Measurements from ENCODE around the gene CHST11. TPM values are rescaled to one million over a fixed set of nuclear protein-coding genes. Genes with fewer than 3 reads are reported as not detected.

The CHST11 gene
- total and polyA plus RNA-seq, 7 donors, result 0.60 to 22.8 (median 10.0) TPM

- 37 to 43% methylated on average over 2 of the region's 2 CpGs for WGBS, 2 donors
- no peak for TF ChIP-seq POLR2AphosphoS5 (IDR thresholded peaks at IDR 0.05)
- intact Hi-C loops (cut with DNase I), result no loop called here
- Histone ChIP-seq H3K36me3 (no peaks in the 10 kb centered on the region), H3K9me3 (no peaks in the 10 kb centered on the region), H3K4me3 (no peak overlapping the region), H3K27ac (no peak overlapping the region), H3K27me3 (no peaks in the 10 kb centered on the region), H3K4me1 (peaks cover 0 to 36% (median 10%) of the 10 kb centered on the region in 4 donors)
- DNase-seq, result no peak
Observed at GRCh38 chr12:104510145-104510872, 53.6 kb downstream of the CHST11 start.

GRCh38 chr12:104510873-104511440 is 54.2 kb downstream of the CHST11 start:
- Histone ChIP-seq H3K27me3 (no peaks in the 10 kb centered on the region), H3K36me3 (no peaks in the 10 kb centered on the region), H3K4me3 (no peak overlapping the region), H3K27ac (no peak overlapping the region), H3K9me3 (no peaks in the 10 kb centered on the region), H3K4me1 (peaks cover 0 to 32% (median 10%) of the 10 kb centered on the region in 4 donors)
- 52 to 67% methylated on average over 2 of the region's 2 CpGs for WGBS, 2 donors
- intact Hi-C loops (cut with DNase I), result no loop called here
- TF ChIP-seq POLR2AphosphoS5 (IDR thresholded peaks at IDR 0.05) (no peak), POLR2A (IDR thresholded peaks at IDR 0.05) (no peak), CTCF (IDR thresholded peaks at IDR 0.05) (no peak), EP300 (IDR thresholded peaks at IDR 0.05) (no peak)
- DNase-seq, result no peak

GRCh38 chr12:104513681-104514080 is 56.9 kb downstream of the CHST11 start:
- DNase-seq, result no peak
- Histone ChIP-seq H3K27me3 (no peaks in the 10 kb centered on the region), H3K27ac (no peak overlapping the region), H3K36me3 (no peaks in the 10 kb centered on the region), H3K4me3 (no peak overlapping the region), H3K9me3 (no peaks in the 10 kb centered on the region), H3K4me1 (peaks cover 0 to 25% (median 10%) of the 10 kb centered on the region in 4 donors)
- 81 to 90% methylated on average over 6 of the region's 6 CpGs for WGBS, 2 donors
- TF ChIP-seq POLR2A (IDR thresholded peaks at IDR 0.05), result no peak
- TF ChIP-seq POLR2AphosphoS5 (IDR thresholded peaks at IDR 0.05), result no peak
- no peak for TF ChIP-seq EP300 (IDR thresholded peaks at IDR 0.05)
- no peak for TF ChIP-seq CTCF (IDR thresholded peaks at IDR 0.05)
- intact Hi-C loops (cut with DNase I), result no loop called here

- DNase-seq, result no peak
- 89 to 96% methylated on average over 9 of the region's 9 CpGs for WGBS, 2 donors
- Histone ChIP-seq H3K27me3 (no peaks in the 10 kb centered on the region), H3K4me3 (no peak overlapping the region), H3K27ac (no peak overlapping the region), H3K4me1 (peaks cover 0 to 25% (median 10%) of the 10 kb centered on the region in 4 donors), H3K9me3 (no peaks in the 10 kb centered on the region), H3K36me3 (no peaks in the 10 kb centered on the region)
- intact Hi-C loops (cut with DNase I), result no loop called here
- no peak for TF ChIP-seq POLR2A (IDR thresholded peaks at IDR 0.05)
Observed at GRCh38 chr12:104514092-104514810, 57.5 kb downstream of the CHST11 start.

GRCh38 chr12:104515899-104516298 is 59.2 kb downstream of the CHST11 start:
- Histone ChIP-seq H3K9me3 (no peaks in the 10 kb centered on the region), H3K36me3 (no peaks in the 10 kb centered on the region), H3K27me3 (no peaks in the 10 kb centered on the region), H3K27ac (no peak overlapping the region), H3K4me1 (peaks cover 0 to 15% (median 5%) of the 10 kb centered on the region in 4 donors), H3K4me3 (no peak overlapping the region)
- no peak for DNase-seq
- intact Hi-C loops (cut with DNase I), result no loop called here
- TF ChIP-seq CTCF (IDR thresholded peaks at IDR 0.05) (no peak), POLR2AphosphoS5 (IDR thresholded peaks at IDR 0.05) (no peak)
- WGBS, 2 donors, result 24 to 54% methylated on average over 1 of the region's 1 CpG

All from sigmoid colon (tissue), 7 donors.